ENCODE data around the gene PIK3C2G. TPM values are rescaled to one million over a fixed set of nuclear protein-coding genes. Genes with fewer than 3 reads are reported as not detected.

Gene PIK3C2G
- polyA plus RNA-seq, 1 donor, result 4.8 TPM

DNA sequence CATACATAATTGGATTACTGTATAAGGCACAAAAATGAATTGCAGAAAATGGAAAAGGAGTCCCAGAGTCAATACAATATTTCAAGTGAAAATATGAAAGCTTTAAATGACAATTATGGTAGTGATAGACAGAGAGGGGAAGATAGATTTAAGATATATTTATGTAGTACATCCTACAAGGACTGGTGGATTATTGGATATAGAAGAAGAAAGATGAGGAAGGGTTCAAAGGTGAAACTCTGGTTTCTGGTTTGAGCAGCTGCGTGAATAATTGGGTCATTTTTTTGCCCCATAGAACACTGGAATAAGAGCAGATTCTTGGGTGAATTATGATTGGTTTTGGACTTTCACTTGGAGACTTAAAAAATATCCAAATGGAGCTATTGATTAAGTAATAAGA is 19.4 kb downstream of the PIK3C2G start:
- DNase-seq, result no peak

DNA sequence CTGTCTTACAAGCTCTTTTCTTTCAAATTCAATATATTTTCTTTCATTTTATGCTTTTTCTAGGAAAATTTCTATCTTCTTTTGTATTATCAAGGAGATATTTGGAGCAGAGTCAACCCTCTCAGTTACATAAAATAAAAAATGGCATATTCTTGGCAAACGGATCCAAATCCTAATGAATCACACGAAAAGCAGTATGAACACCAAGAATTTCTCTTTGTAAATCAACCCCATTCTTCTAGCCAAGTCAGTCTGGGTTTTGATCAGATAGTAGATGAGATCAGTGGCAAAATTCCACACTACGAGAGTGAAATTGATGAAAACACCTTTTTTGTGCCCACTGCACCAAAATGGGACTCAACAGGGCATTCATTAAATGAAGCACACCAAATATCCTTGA is 20.6 kb downstream of the PIK3C2G start:
- no peak for DNase-seq

DNA sequence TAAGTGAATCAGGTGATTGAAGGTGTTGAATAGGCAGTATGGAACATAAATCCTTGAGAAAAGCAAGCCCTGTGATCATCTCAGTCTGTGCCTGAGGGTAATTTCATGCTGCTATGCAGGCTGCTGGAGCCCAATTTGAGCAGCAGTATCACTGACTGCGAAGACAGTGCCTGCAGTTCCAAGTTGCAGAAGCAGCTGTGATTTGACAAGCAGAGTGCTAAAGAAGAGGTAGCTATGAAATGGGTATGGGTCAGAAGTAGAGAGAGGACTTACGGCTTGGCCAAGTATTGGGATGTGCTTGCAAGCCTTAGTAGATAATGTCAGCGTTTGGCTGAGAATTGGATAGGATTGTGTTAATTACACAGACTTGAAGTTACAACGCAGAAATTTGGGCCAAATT is 22.5 kb downstream of the PIK3C2G start:
- DNase-seq, result no peak

DNA sequence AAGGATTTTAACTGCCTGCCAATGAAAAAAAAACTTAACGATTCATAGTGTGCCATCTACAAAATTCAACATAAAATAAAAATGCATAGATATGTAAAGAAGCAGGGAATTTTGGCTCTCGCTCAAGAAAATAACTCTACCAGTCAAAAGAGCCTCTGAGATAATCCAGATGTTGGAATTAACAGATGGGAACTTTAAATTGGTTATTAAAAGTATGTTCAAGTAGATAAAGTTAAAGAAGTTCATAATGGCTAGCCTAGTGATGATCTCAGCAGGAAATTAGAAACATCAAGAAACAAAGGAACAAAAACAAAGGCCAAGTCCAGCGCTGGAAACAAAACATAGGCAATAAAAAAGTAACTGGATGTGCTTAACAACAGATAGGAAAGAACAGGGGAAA is 23.1 kb downstream of the PIK3C2G start:
- DNase-seq, result no peak

DNA sequence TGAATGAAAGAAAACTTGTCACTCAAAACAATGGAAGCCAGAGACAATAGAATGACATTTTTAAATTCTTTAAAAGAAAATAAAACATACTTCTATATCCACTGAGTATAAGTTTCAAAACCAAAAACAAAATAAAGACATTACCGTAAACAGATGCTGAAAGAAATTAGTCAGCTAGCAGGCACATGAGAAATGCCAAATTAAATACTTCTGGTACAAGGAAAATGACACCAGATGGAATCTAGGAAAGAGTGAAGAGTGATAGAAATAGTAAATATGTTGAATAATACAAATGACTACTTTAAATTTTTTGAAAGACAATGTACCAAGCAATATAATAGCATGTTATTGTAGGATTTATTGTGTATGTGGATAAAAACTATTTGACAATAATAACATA is 23.8 kb downstream of the PIK3C2G start:
- DNase-seq, result no peak

DNA sequence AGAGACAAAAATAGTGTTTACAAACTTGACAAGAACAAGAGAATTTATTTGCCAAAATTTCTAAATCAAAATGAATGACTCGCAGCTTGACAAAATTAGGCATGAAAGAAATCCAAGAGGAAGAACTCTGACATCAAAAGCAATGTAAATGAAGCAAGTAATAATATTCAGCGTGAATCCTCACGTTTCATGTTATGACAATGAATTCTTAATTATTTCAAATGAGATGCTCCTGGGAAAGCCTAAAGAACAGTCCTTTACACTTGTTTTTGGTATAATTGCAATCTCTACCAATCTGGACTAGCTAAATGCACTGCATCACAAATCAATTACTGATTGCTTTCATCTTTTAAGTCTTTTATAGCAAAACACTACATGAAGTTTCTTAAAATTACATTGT is 29.1 kb downstream of the PIK3C2G start:
- DNase-seq, result no peak

DNA sequence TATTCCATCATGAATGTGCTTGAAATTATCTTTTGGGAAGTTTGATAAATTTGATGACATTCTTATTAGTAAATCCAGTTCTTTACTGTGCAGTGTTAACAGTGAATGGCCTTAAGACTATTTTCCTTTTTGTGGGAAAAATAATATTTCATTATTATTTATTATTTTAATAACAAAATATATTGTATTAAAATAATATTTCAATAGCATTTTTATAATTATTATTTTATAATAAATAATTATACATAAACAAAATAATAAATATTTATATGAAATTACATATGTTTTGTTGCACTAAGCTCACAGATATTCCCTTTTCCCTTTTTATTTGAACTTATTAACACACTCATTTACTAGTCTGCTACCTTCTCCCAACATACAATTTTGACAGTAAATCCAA is 33.6 kb downstream of the PIK3C2G start:
- no peak for DNase-seq

DNA sequence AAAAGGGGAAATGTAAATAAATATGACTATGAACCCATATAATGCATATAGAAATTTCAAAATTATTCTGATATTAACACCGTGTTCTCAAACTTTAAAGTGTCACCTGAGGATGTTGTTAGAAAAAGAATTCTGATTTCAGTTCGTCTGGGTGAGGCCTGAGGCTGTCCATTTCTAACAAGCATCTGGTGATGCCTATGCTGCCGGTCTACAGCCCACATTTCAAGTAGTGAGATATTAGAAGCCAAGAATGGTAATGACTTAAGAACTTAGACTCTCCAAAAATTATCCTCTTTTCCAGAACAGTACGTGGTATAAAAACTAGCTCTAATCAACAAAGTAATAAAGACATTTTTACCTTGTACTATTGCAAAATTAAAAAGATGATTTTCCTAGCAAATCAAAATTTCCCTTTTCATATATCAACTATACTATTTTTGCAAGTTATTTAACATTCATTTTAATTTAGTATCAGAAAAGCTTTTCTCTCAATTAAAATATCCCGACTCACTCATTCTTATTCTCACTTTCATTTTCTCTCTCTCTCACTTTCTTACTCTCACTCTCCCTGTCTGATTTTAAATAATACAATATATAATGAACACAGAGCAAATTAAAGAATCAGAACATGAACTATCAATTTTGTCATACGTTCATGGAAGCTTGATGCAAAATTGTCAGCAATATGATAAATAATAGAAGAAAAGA is 35.0 kb downstream of the PIK3C2G start:
- no peak for DNase-seq

DNA sequence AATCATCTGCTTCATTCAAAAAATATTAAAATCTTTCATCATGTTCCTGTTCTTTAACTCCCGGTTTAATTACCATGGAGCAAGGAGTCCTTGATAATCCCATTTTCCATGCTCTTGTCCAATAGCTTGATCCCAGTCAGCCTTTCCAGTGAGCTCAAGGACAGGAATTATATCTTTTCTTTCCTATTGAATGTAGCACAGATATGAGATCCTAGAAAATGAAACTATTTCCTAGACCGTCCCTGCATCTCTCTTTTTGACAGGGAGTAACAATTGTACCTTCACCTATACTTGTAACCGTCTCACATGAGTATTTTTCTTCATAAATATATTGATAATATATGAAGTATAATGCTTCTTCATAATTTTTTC is 35.6 kb downstream of the PIK3C2G start:
- no peak for DNase-seq

DNA sequence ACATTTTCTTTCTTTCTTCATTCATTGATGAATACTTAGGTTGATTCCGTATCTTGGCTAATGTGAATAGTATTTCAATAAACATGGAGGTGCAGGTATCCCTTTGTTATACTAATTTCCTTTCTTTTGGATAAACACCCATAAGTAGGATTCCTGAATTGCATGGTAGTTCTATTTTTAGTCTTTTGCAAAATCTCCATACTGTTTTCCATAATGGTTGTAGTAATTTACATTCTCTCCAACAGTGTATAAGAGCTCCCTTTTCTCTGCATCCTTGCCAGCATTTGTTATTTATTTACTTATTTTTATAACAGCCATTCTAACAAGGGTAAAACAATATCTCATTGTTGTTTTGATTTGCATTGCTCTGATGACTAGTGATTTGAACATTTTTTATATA is 36.6 kb downstream of the PIK3C2G start:
- DNase-seq, result no peak

DNA sequence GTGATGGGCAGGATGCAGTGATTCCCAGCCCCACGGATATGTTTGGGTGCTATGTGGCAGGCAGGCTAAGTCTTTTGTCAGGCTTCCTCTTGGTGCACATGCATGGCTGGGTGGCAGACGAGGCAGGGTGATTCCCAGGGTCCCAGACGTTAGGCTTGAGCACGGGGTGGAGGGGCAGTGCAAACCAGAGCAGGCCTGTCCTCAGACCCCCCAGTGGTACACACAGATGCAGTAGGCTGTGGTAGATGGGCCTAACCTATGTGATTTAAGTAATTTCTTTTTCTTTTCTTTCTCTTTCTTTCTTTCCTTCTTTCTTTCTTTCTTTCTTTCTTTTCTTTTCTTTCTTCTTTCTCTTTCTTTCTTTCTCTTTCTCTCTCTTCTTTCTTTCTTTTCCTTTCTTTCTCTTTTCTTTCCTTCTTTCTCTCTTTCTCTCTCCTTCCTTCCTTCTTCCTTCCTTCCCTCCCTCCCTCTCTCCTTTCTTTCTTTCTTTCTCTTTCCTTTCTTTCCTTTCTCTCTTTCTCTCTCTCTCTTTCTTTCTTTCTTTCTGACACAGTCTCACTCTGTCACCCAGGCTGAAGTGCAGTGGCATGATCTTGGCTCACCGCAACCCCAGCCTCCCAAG is 41.6 kb downstream of the PIK3C2G start:
- no peak for DNase-seq

DNA sequence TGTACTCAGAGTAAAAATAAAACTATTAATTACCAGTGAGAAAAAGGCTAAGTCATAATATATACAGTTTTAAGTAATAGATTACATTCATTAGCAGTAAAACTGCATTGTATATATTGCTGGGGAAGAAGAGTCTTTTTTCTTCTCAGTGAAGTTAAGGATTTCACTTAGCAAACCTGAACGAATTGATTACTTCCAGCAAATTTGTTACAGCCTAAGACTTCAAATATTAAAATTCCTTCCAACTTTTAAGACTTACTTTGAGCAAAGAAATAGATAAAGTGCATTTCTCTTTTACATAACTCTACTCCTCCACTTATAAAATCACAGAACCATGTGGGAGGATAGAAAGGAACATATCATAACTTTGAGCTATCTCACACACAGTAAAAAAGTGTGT is 43.3 kb downstream of the PIK3C2G start:
- DNase-seq, result no peak

DNA sequence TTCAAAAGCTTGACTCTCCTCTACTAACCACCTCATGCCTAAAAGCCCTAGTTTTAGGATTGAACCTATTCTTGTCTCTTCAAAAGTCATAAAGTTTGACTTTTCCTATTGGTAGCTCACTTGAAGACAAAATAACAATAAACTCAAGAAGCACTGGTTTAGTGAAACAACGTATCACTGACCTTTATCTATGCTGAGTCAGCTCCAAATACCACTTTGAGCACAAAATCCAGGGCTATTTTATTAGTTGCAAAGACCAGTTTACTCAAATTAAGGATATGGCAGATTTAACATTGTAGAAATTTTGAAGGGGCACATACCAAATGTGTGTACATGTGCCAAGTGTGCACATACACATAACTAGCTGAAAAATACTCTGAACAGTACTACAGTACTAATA is 45.0 kb downstream of the PIK3C2G start:
- DNase-seq, result no peak

DNA sequence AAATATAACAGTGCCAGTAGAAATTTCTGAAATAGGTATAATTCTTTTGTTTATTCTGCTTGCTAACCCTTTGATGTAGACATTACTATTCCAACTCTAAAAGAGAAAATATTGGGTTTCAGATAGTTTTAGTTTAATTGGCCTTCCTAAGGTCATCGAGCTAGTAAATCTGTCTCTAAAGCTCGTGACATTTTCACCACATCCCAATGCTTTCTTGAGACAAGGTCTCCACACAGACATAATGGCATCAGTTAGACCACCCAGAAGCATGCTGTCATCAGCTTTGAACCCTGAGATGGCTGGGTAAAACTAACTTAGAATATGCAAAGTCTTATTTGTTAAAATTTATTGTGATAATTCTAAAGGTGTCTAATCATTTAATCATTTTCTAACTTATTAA is 52.0 kb downstream of the PIK3C2G start:
- DNase-seq, result peak; percentile 25

DNA sequence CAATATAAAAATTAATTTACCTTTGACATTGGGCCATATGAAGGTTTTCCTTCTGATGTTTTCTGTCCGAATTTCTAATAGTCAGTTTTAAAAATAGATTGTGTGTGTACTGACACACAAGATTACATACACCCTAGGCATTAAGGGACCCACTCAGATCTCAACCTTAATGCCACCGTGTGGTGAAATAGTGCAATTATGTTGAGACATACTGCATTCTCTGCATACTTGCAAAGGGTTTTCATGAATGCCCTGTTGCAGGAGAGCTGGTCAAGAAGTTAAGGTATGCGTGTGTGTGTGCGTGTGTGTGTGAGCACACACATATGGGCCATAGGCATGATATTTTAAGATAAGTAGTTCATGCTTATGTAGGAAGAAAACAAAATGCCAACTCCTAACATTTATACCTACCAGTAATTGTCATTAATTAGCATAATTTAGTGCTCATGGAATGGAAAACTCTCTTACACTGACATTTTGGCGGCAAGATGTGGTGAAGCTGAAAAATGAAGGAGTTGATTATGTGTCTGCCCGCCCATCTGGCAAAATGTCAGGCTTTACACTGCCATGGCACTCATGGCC is 58.8 kb downstream of the PIK3C2G start:
- peak; percentile 52 for DNase-seq

DNA sequence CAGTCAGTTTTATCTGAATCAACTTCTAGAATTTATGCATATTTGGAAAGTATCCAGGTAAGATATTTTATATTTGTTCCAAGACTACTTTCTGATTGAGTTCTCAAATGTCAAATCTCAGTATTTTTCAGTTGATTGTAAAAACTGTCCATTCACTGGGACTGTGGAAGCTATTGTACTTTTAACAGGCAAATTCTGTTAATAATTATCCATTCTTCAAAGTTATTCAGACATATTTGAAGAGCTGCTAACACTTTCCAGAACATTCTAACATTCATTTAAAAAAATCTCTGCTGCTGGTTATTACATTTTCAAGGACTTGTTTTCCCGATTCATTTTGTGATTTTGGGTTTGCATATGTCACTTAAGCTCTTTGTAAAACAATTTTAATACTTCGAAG is 59.7 kb downstream of the PIK3C2G start:
- no peak for DNase-seq

DNA sequence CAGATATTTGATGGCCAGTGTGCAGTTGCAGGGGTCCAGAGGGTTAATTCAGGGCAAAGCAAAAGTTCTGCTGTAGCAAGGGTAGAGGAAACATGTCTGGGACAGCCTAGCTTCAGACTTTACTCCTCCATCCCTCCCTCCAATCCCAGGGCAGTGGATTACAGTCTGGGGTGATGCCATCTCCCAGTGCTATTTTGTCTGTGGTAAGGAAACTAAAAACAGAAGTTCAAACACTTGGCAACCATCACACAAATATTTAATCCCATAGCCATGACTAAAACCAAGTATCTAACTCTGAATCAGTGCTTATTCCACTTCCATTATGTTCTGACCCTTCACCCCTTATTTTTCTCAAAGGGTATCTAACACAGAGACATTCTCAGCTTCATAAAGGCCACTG is 61.8 kb downstream of the PIK3C2G start:
- no peak for DNase-seq

DNA sequence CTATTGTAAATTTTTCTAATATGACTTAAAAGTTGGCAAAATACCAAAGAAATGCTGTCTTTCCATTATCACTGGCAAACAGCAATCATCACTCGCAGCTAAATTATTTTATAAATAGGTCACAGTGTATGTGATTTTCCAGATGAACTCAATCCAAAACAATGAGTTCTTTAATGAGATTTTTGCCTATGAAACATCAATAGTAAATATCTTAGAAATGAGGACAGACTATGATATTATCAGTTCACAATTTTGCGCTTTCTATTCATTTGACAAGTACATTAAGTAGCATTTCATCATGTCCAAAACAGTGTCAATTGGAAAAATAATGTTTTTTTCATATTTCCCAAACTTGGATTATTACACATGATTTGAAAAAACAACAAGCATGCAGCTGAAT is 65.7 kb downstream of the PIK3C2G start:
- no peak for DNase-seq

DNA sequence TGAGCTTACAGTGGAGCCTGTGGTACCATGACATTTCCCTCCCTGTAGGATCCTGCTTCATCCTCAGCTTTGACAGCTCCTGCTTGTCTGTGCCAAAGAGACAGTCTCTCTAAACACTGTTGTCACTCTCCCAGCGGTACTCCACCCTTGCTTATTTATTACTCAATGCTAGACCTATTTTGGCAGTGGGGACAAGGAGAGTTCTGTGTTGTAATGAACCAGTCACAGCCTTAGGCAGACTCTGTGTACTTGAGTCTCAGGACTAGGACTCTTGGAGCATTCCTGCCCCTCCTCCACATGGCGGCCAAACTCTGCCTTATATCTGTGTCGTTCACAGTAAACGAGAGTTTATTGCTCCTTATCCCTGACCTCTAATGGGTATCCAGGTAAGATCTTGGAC is 70.9 kb downstream of the PIK3C2G start:
- no peak for DNase-seq

DNA sequence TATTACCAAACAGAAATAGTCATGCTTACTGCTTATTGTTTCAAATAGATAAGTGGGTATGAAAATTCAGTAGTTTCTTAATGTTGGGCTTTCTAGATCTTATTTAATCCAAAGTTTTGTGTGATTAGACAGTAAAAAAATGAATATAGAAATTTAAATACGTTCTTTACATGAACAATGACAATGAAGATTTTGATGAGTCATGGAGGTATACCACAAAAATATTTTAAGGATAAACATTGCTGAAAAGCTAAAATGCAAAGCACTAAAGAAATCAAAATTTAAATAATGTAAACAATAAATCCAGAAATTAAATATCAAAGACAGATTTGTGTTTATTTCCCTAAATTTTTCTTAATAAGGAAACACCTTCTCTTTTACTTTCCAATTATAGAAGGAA is 78.3 kb downstream of the PIK3C2G start:
- no peak for DNase-seq

DNA sequence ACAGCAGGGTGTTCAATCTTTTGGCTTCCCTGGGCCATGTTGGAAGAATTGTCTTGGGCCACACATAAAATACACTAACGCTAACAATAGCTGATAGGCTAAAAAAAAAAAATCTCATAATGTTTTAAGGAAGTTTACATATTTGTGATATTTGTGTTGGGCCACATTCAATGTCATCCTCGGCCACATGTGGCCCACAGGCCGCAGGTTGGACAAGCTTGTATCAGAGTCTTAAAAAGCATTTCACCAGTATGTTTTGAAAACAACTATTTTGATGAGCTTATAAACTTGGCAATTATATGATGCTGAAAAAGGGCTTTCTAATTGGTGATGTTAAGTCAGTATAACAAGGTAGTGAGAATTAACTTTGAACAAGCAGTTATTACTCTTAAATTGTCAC is 78.9 kb downstream of the PIK3C2G start:
- DNase-seq, result no peak

DNA sequence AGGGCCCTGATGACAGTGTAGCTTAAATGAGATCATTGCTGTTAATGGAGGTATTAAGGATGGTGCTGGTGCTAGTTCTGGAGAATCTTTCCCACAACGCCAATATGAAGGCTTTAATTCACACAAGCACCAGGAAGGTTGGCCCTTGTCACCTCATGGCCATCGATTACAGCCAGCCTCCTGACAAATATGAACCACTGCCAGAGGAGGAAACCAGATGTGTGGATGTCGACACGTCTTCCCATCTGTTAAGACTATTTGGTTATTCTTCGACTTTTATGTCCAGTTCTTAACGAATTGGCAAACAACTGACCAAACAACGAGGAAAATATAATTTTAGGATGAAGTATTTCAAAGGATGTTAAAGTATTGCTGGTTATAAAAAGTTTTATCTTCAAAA is 79.5 kb downstream of the PIK3C2G start:
- no peak for DNase-seq

DNA sequence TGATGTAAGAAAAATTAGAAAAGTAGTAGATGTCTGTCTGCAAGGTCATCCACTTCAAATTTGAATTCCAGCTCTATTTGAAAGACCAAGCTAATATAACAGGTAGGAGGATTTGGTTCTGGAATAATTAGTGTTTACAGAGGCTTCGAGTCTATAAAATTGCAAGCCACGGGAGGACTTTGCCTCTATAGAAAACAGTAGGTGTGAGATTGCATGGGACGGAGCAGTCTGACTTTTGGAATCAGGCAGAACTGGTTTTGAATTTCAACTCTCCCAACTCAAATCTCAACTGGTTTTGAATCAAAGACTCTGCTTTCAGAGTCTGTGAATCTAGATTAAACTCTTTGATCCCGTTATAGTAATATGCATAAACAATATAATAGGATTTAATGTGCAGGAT is 82.4 kb downstream of the PIK3C2G start:
- DNase-seq, result no peak
